ENCODE results near the gene ATP8A2.

The ATP8A2 gene

GRCh38 chr13:25874064-25874737 lies 502.4 kb downstream of the ATP8A2 start:
- Histone ChIP-seq H3K27ac (no peak overlapping the region), H3K4me3 (no peak overlapping the region)
- TF ChIP-seq CTCF (IDR thresholded peaks at IDR 0.05) = no peak
- no peak for DNase-seq (ENCODE audit: low spot score)

GRCh38 chr13:25874907-25875306 lies 503.1 kb downstream of the ATP8A2 start:
- no peak overlapping the region for H3K4me3 ChIP-seq
- no peak for TF ChIP-seq CTCF (IDR thresholded peaks at IDR 0.05)
- no peak overlapping the region for H3K27ac ChIP-seq
- DNase-seq (ENCODE audit: low spot score) = no peak

- DNase-seq (ENCODE audit: low spot score) = no peak
- Histone ChIP-seq H3K4me3 (no peak overlapping the region), H3K27ac (no peak overlapping the region)
- no peak for TF ChIP-seq CTCF (IDR thresholded peaks at IDR 0.05)
These were observed 504.5 kb downstream of the ATP8A2 start for GRCh38 chr13:25876247-25876646.

GRCh38 chr13:25879466-25879865 lies 507.7 kb downstream of the ATP8A2 start:
- DNase-seq (ENCODE audit: low spot score) = no peak
- Histone ChIP-seq H3K4me3 (no peak overlapping the region), H3K27ac (no peak overlapping the region)
- no peak for TF ChIP-seq CTCF (IDR thresholded peaks at IDR 0.05)

DNA sequence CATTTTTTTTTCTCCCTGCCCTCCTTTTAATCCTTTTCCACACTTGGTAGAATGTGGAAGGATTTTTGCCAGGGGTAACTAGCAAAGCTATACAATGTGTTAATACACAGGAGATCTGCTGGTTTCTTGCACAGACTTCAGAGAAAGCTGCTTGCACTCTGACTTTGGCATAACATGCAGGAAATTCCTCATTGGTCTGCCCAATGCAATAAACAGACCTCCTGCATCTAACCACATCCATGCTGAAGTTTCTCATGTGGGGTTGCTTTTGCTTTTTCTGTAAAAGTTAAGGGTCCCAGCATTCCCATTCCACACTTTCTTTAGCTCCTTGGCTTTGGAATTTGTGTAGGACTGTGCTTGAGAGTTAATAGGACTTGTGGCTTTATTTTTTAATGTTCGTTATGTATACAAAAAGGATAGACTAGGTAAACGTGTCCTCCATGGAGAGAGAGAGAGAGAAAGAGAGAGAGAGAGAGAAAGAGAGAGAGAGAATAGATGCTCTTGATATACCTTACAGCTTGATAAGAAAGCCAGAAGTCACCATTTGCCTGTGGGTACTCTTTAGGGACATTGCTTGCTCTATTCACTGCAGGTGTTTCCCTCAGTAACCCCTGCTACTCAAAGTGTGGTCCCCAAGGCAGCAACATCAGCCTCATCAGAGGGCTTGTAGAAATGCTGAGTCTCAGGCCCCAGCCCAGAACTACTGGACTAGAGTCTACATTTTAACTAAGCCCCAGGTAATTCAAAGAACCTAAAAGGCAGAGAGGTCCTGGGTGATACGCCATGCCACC lies 509.6 kb downstream of the ATP8A2 start:
- no peak for DNase-seq (ENCODE audit: low spot score)
- Histone ChIP-seq H3K4me3 (no peak overlapping the region), H3K27ac (no peak overlapping the region)
- no peak for TF ChIP-seq CTCF (IDR thresholded peaks at IDR 0.05)

GRCh38 chr13:25881971-25882451 lies 510.2 kb downstream of the ATP8A2 start:
- TF ChIP-seq CTCF (IDR thresholded peaks at IDR 0.05) = no peak
- Histone ChIP-seq H3K4me3 (no peak overlapping the region), H3K27ac (no peak overlapping the region)
- DNase-seq (ENCODE audit: low spot score) = no peak

All from coronary artery (tissue), 2 donors.